ENCODE results near the gene SCARB1.
"Not testable (repeated sequence)": the region's sequence is repeated elsewhere in the genome, so short reads cannot be mapped to it uniquely, and the experiment has no call there.

The SCARB1 gene

GRCh38 chr12:124904306-124905098 lies 40.8 kb upstream of the SCARB1 start:
- DNase-seq (ENCODE audit: low read depth): peak; percentile 97
- peak overlapping the region; percentile 31 for H3K4me3 ChIP-seq (replicated peaks; ENCODE audit: low read depth, low read length)
- TF ChIP-seq CTCF (IDR thresholded peaks at IDR 0.05; ENCODE audit: low read length, missing control alignments): no peak

GRCh38 chr12:124902916-124903315 lies 39.3 kb upstream of the SCARB1 start:
- DNase-seq (ENCODE audit: low read depth): no peak
- no peak overlapping the region for H3K4me3 ChIP-seq (replicated peaks; ENCODE audit: low read depth, low read length)
- TF ChIP-seq CTCF (IDR thresholded peaks at IDR 0.05; ENCODE audit: low read length, missing control alignments): no peak

- no peak for TF ChIP-seq CTCF (IDR thresholded peaks at IDR 0.05; ENCODE audit: low read length, missing control alignments)
- DNase-seq (ENCODE audit: low read depth): no peak
- H3K4me3 ChIP-seq (replicated peaks; ENCODE audit: low read depth, low read length): no peak overlapping the region
These were observed 37.3 kb upstream of the SCARB1 start for GRCh38 chr12:124901003-124901402.

- H3K4me3 ChIP-seq (replicated peaks; ENCODE audit: low read depth, low read length): not testable (repeated sequence)
These were observed 36.7 kb upstream of the SCARB1 start for GRCh38 chr12:124900345-124900795.

GRCh38 chr12:124898923-124899294 lies 35.2 kb upstream of the SCARB1 start:
- H3K4me3 ChIP-seq (replicated peaks; ENCODE audit: low read depth, low read length): no peak overlapping the region
- DNase-seq (ENCODE audit: low read depth): no peak
- TF ChIP-seq CTCF (IDR thresholded peaks at IDR 0.05; ENCODE audit: low read length, missing control alignments): no peak

More at GRCh38 chr12:124900345-124900795, 36.7 kb upstream of the SCARB1 start:
- not testable (repeated sequence) for DNase-seq (ENCODE audit: low read depth)

GRCh38 chr12:124898200-124898922 lies 34.7 kb upstream of the SCARB1 start:
- DNase-seq (ENCODE audit: low read depth): peak; percentile 49
- TF ChIP-seq CTCF (IDR thresholded peaks at IDR 0.05; ENCODE audit: low read length, missing control alignments): peak; percentile 61
- H3K4me3 ChIP-seq (replicated peaks; ENCODE audit: low read depth, low read length): no peak overlapping the region

GRCh38 chr12:124896461-124896860 lies 32.8 kb upstream of the SCARB1 start:
- no peak overlapping the region for H3K4me3 ChIP-seq (replicated peaks; ENCODE audit: low read depth, low read length)
- no peak for DNase-seq (ENCODE audit: low read depth)
- no peak for TF ChIP-seq CTCF (IDR thresholded peaks at IDR 0.05; ENCODE audit: low read length, missing control alignments)
